SK-N-SH treated with all-trans-retinoic acid at 6 μM for 48 hours (cell line): Measurements from ENCODE around the gene SLC26A1.

Source experiments
- ARNTL ChIP-seq: fragments of 450-650 bp; formaldehyde crosslinking; IDR thresholded peaks from 2 replicates; pipeline ENCODE4 v1.5.0; 2020; ENCODE audit warnings: low read depth, mild to moderate bottlenecking, moderate library complexity, borderline replicate concordance
- CSRNP3 ChIP-seq: fragments of 250-450 bp; sonication (Bioruptor Pico); IDR thresholded peaks from 2 replicates; pipeline ENCODE4 v1.5.1; 2021; ENCODE audit warnings: mild to moderate bottlenecking, moderate library complexity
- ISL1 ChIP-seq: fragments of 250-450 bp; sonication (Bioruptor Pico); IDR thresholded peaks from 2 replicates; pipeline ENCODE4 v2.1.2; 2022; ENCODE audit warnings: mild to moderate bottlenecking, moderate library complexity
- OSR1 ChIP-seq: fragments of 250-450 bp; sonication (Bioruptor Pico); IDR thresholded peaks from 2 replicates; pipeline ENCODE4 v1.8.0; 2022; ENCODE audit warnings: moderate library complexity, mild to moderate bottlenecking, inconsistent platforms
- RARB ChIP-seq: fragments of 250-450 bp; sonication (Bioruptor Pico); IDR thresholded peaks from 2 replicates; pipeline ENCODE4 v1.8.0; 2021; ENCODE audit warnings: mild to moderate bottlenecking, moderate library complexity
- TCF4 ChIP-seq: fragments of 250-450 bp; sonication (Bioruptor Pico); IDR thresholded peaks from 2 replicates; pipeline ENCODE4 v1.8.0; 2021; ENCODE audit warnings: mild to moderate bottlenecking, moderate library complexity, borderline replicate concordance
- TOX ChIP-seq: fragments of 250-450 bp; sonication (Bioruptor Pico); IDR thresholded peaks from 2 replicates; pipeline ENCODE4 v1.8.0; 2021; ENCODE audit warnings: mild to moderate bottlenecking, moderate library complexity, borderline replicate concordance
- ZFP3 ChIP-seq: fragments of 250-450 bp; sonication (Bioruptor Pico); IDR thresholded peaks from 2 replicates; pipeline ENCODE4 v1.5.0; 2020; ENCODE audit warnings: mild to moderate bottlenecking, moderate library complexity
- ZFP30 ChIP-seq: fragments of 450-650 bp; formaldehyde crosslinking; IDR thresholded peaks from 2 replicates; pipeline ENCODE4 v1.5.0; 2022; ENCODE audit warnings: mild to moderate bottlenecking, moderate library complexity
- ZNF565 ChIP-seq: fragments of 450-650 bp; formaldehyde crosslinking; conservative IDR thresholded peaks from 2 replicates; pipeline ENCODE4 v1.5.0; 2020; ENCODE audit warnings: low read depth, mild to moderate bottlenecking, moderate library complexity
- TF ChIP-seq, protein P1 (sequence below): fragments of 250-450 bp; sonication (Bioruptor Pico); IDR thresholded peaks from 2 replicates; pipeline ENCODE4 v1.5.1; 2020; ENCODE audit warnings: low read depth, mild to moderate bottlenecking, moderate library complexity
- TF ChIP-seq, protein P2 (sequence below): fragments of 250-450 bp; sonication (Bioruptor Pico); IDR thresholded peaks from 2 replicates; pipeline ENCODE4 v1.8.0; 2020; ENCODE audit warnings: mild to moderate bottlenecking, moderate library complexity, borderline replicate concordance
- TF ChIP-seq, protein P3 (sequence below): fragments of 250-450 bp; sonication (Bioruptor Pico); IDR thresholded peaks from 2 replicates; pipeline ENCODE4 v1.8.0; 2021; ENCODE audit warnings: low read depth, mild to moderate bottlenecking, moderate library complexity, borderline replicate concordance

DNA sequence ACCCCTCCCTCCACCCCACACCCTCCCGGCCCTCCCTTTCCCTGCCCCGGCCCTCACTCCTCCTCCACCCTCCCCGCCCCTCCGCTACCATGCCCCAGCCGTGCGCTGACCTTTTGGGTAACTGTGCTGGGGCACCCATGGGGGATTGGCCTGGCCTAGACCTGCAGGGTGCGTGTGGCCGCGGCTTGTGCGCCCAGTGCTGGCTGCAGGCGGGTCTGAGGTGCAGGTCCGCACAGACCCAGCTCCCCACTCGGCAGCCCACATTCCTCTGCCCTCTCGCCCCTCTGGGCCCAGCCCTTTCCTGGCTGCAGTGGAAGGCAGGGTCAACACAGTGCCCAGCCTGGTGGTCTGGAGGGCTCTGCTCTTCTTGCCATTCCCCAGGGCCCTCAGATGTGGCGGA lies 42.9 kb upstream of the SLC26A1 start:
- TF ChIP-seq, protein P1, sequence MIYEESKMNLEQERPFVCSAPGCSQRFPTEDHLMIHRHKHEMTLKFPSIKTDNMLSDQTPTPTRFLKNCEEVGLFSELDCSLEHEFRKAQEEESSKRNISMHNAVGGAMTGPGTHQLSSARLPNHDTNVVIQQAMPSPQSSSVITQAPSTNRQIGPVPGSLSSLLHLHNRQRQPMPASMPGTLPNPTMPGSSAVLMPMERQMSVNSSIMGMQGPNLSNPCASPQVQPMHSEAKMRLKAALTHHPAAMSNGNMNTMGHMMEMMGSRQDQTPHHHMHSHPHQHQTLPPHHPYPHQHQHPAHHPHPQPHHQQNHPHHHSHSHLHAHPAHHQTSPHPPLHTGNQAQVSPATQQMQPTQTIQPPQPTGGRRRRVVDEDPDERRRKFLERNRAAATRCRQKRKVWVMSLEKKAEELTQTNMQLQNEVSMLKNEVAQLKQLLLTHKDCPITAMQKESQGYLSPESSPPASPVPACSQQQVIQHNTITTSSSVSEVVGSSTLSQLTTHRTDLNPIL (CRISPR knock-in tag): no peak
- TF ChIP-seq RARB (CRISPR knock-in tag) (no peak), ZFP3 (CRISPR knock-in tag) (no peak), ARNTL (CRISPR knock-in tag) (no peak), CSRNP3 (CRISPR knock-in tag) (no peak), ISL1 (CRISPR knock-in tag) (no peak), ZFP30 (no peak), OSR1 (CRISPR knock-in tag) (no peak), TOX (no peak), TCF4 (CRISPR knock-in tag) (no peak), ZNF565 (CRISPR knock-in tag) (no peak)
- TF ChIP-seq, protein P2, sequence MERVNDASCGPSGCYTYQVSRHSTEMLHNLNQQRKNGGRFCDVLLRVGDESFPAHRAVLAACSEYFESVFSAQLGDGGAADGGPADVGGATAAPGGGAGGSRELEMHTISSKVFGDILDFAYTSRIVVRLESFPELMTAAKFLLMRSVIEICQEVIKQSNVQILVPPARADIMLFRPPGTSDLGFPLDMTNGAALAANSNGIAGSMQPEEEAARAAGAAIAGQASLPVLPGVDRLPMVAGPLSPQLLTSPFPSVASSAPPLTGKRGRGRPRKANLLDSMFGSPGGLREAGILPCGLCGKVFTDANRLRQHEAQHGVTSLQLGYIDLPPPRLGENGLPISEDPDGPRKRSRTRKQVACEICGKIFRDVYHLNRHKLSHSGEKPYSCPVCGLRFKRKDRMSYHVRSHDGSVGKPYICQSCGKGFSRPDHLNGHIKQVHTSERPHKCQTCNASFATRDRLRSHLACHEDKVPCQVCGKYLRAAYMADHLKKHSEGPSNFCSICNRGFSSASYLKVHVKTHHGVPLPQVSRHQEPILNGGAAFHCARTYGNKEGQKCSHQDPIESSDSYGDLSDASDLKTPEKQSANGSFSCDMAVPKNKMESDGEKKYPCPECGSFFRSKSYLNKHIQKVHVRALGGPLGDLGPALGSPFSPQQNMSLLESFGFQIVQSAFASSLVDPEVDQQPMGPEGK (CRISPR knock-in tag): no peak
- TF ChIP-seq, protein P3, sequence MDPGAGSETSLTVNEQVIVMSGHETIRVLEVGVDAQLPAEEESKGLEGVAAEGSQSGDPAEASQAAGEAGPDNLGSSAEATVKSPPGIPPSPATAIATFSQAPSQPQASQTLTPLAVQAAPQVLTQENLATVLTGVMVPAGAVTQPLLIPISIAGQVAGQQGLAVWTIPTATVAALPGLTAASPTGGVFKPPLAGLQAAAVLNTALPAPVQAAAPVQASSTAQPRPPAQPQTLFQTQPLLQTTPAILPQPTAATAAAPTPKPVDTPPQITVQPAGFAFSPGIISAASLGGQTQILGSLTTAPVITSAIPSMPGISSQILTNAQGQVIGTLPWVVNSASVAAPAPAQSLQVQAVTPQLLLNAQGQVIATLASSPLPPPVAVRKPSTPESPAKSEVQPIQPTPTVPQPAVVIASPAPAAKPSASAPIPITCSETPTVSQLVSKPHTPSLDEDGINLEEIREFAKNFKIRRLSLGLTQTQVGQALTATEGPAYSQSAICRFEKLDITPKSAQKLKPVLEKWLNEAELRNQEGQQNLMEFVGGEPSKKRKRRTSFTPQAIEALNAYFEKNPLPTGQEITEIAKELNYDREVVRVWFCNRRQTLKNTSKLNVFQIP (CRISPR knock-in tag): no peak
